ENCODE data around the gene ASGR2.

- TF ChIP-seq POLR2AphosphoS5 (IDR thresholded peaks at IDR 0.05): no peak
- TF ChIP-seq SMC3 (conservative IDR thresholded peaks at IDR 0.05; ENCODE audit: poor library complexity): no peak
- TF ChIP-seq, protein P1, sequence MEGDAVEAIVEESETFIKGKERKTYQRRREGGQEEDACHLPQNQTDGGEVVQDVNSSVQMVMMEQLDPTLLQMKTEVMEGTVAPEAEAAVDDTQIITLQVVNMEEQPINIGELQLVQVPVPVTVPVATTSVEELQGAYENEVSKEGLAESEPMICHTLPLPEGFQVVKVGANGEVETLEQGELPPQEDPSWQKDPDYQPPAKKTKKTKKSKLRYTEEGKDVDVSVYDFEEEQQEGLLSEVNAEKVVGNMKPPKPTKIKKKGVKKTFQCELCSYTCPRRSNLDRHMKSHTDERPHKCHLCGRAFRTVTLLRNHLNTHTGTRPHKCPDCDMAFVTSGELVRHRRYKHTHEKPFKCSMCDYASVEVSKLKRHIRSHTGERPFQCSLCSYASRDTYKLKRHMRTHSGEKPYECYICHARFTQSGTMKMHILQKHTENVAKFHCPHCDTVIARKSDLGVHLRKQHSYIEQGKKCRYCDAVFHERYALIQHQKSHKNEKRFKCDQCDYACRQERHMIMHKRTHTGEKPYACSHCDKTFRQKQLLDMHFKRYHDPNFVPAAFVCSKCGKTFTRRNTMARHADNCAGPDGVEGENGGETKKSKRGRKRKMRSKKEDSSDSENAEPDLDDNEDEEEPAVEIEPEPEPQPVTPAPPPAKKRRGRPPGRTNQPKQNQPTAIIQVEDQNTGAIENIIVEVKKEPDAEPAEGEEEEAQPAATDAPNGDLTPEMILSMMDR (IDR thresholded peaks at IDR 0.05; ENCODE audit: poor library complexity, severe bottlenecking): no peak
- TF ChIP-seq EP300 (conservative IDR thresholded peaks at IDR 0.05; ENCODE audit: poor library complexity, severe bottlenecking): no peak
- no peak for TF ChIP-seq EZH2 (IDR thresholded peaks at IDR 0.05; ENCODE audit: borderline replicate concordance, insufficient read depth, low read length, poor library complexity, severe bottlenecking)
- TF ChIP-seq MXI1 (conservative IDR thresholded peaks at IDR 0.05; ENCODE audit: poor library complexity, severe bottlenecking): no peak
- TF ChIP-seq TAF1 (IDR thresholded peaks at IDR 0.05; ENCODE audit: low read depth): no peak
- TF ChIP-seq, protein P2, sequence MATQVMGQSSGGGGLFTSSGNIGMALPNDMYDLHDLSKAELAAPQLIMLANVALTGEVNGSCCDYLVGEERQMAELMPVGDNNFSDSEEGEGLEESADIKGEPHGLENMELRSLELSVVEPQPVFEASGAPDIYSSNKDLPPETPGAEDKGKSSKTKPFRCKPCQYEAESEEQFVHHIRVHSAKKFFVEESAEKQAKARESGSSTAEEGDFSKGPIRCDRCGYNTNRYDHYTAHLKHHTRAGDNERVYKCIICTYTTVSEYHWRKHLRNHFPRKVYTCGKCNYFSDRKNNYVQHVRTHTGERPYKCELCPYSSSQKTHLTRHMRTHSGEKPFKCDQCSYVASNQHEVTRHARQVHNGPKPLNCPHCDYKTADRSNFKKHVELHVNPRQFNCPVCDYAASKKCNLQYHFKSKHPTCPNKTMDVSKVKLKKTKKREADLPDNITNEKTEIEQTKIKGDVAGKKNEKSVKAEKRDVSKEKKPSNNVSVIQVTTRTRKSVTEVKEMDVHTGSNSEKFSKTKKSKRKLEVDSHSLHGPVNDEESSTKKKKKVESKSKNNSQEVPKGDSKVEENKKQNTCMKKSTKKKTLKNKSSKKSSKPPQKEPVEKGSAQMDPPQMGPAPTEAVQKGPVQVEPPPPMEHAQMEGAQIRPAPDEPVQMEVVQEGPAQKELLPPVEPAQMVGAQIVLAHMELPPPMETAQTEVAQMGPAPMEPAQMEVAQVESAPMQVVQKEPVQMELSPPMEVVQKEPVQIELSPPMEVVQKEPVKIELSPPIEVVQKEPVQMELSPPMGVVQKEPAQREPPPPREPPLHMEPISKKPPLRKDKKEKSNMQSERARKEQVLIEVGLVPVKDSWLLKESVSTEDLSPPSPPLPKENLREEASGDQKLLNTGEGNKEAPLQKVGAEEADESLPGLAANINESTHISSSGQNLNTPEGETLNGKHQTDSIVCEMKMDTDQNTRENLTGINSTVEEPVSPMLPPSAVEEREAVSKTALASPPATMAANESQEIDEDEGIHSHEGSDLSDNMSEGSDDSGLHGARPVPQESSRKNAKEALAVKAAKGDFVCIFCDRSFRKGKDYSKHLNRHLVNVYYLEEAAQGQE (IDR thresholded peaks at IDR 0.05; ENCODE audit: borderline replicate concordance): no peak
- no peak for TF ChIP-seq RAD21 (conservative IDR thresholded peaks at IDR 0.05)
These were observed 6.1 kb downstream of the ASGR2 start for GRCh38 chr17:7108560-7108925.
